ENCODE measurements around the gene GRK5. TPM values are rescaled to one million over a fixed set of nuclear protein-coding genes. Genes with fewer than 3 reads are reported as not detected.

GRK5 gene
- total and polyA plus RNA-seq, 9 of the 15 experiments (the other 6 are each of a cell fraction or from before 2014, with no cell fraction given), result 0.46 to 0.83 (median 0.67) TPM; not detected in 2

- Histone ChIP-seq H4K20me1 (replicated peaks; ENCODE audit: control insufficient read depth, insufficient read depth, low read length) (no peaks in the 10 kb centered on the region), H3K9ac (ENCODE audit: insufficient read depth in 1 of 2, low read depth in 2 of 2, low read length in 2 of 2) (no peak overlapping the region), H3K36me3 (ENCODE audit: control insufficient read depth, insufficient read depth, low read length) (no peaks in the 10 kb centered on the region), H3K4me1 (replicated peaks in 1 of 2; ENCODE audit: control insufficient read depth in 2 of 2, insufficient read depth in 2 of 2, low read length in 2 of 2) (peaks cover 4 to 7% of the 10 kb centered on the region in 2 experiments; a peak in 3 of 5 replicates), H3K4me2 (ENCODE audit: insufficient read depth, low read length) (no peak overlapping the region), H2AFZ (ENCODE audit: low read depth, low read length) (no peak overlapping the region), H3K27me3 (ENCODE audit: control insufficient read depth in 2 of 2, insufficient read depth in 2 of 2, low read length in 2 of 2) (peaks cover 0 to 9% of the 10 kb centered on the region in 2 experiments; a peak in 1 of 5 replicates), H3K9me1 (ENCODE audit: control insufficient read depth, insufficient read depth, low read length) (no peaks in the 10 kb centered on the region), H3K4me3 (no peak overlapping the region), H3K27ac (ENCODE audit: extremely low read depth, low read depth, low read length) (no peak overlapping the region), H3K9me3 (replicated peaks; ENCODE audit: control insufficient read depth, insufficient read depth, low read depth, low read length) (no peaks in the 10 kb centered on the region), H3K79me2 (ENCODE audit: control insufficient read depth, insufficient read depth, low read length) (no peaks in the 10 kb centered on the region)
- DNase-seq (ENCODE audit: extremely low read depth in 1 of 4, low spot score in 3 of 4) (no peak), FAIRE-seq (no peak), ATAC-seq (no peak)
- ChIA-PET CTCF (ENCODE audit: low intra/inter-chr PET ratio) (no interaction called here), POLR2A (interaction anchor here (0.6 kb wide), 1 partner anchor 154 kb away, joined by 3 read pairs; no protein-coding TSS in a partner anchor)
- intact Hi-C loops (cut with micrococcal nuclease), result no loop called here
- in situ Hi-C loops (cut with MboI), result no loop called here
- no TSS peak for BruUV-seq (replicated peaks)
- TF ChIP-seq CHCHD3 (CRISPR knock-in tag; IDR thresholded peaks at IDR 0.05) (no peak), TOE1 (IDR thresholded peaks at IDR 0.05; ENCODE audit: borderline replicate concordance) (no peak), TOE1 (CRISPR knock-in tag; IDR thresholded peaks at IDR 0.05; ENCODE audit: borderline replicate concordance, low read depth) (no peak), RNF2 (IDR thresholded peaks at IDR 0.05) (no peak), NFRKB (IDR thresholded peaks at IDR 0.05; ENCODE audit: low read depth) (no peak), PREB (CRISPR knock-in tag; IDR thresholded peaks at IDR 0.05) (no peak), POU5F1 (IDR thresholded peaks at IDR 0.05; ENCODE audit: borderline replicate concordance, low read depth, low read length, partially characterized antibody) (no peak), BHLHE40 (IDR thresholded peaks at IDR 0.05; ENCODE audit: low read length) (no peak), USF1 (CRISPR knock-in tag; IDR thresholded peaks at IDR 0.05) (no peak), ZKSCAN3 (CRISPR knock-in tag; IDR thresholded peaks at IDR 0.05) (no peak), CXXC5 (CRISPR knock-in tag; IDR thresholded peaks at IDR 0.05) (no peak), XRCC5 (IDR thresholded peaks at IDR 0.05; ENCODE audit: low read depth, low read length) (no peak), MITF (IDR thresholded peaks at IDR 0.05) (no peak), SPI1 (IDR thresholded peaks at IDR 0.05; ENCODE audit: borderline replicate concordance, low read depth, low read length) (no peak)
- 27% methylated on average over 3 of the region's 4 CpGs for WGBS (ENCODE audit: insufficient coverage, low coverage, missing lambda C conversion rate)
These were observed 200.7 kb downstream of the GRK5 start for GRCh38 chr10:119408072-119408471.

Measured in K562 (cell line).